Calu3 (cell line): ENCODE measurements around the gene PTPRG. TPM values are rescaled to one million over a fixed set of nuclear protein-coding genes. Genes with fewer than 3 reads are reported as not detected.

ENCODE experiments used
- BruUV-seq: library from RNA; stranded (reverse); fragments of 400-500 nt; replicated peaks from 2 replicates; lab custom pipeline; 2021; lab: Mats Ljungman, UMichigan
- CTCF ChIA-PET: fragments of 300-600 bp; sonication (Branson Sonifier 250); formaldehyde crosslinking; loops from one replicate; lab custom pipeline; 2022; ENCODE audit warnings: antibody characterized with exemption; lab: Charles Lee
- DNase-seq: peaks from one replicate; pipeline ENCODE4 v3.0.0; 2022
- H3K27ac Mint-ChIP-seq: one replicate; pipeline ENCODE4 v1.8.0; 2022; ENCODE audit warnings: mixed read lengths; ENCODE audit not compliant: unreplicated experiment
- H3K27me3 Mint-ChIP-seq: one replicate; pipeline ENCODE4 v1.8.0; 2022; ENCODE audit warnings: mixed read lengths; ENCODE audit not compliant: unreplicated experiment
- H3K36me3 Mint-ChIP-seq: one replicate; pipeline ENCODE4 v1.8.0; 2022; ENCODE audit warnings: mild to moderate bottlenecking, moderate library complexity, mixed read lengths; ENCODE audit not compliant: insufficient read depth, unreplicated experiment
- H3K4me1 Mint-ChIP-seq: one replicate; pipeline ENCODE4 v1.8.0; 2022; ENCODE audit warnings: mild to moderate bottlenecking, low read depth, mixed read lengths; ENCODE audit not compliant: unreplicated experiment
- H3K4me3 Mint-ChIP-seq: one replicate; pipeline ENCODE4 v1.8.0; 2022; ENCODE audit warnings: mild to moderate bottlenecking, low read depth, moderate library complexity, mixed read lengths; ENCODE audit not compliant: unreplicated experiment
- H3K9me3 Mint-ChIP-seq: one replicate; pipeline ENCODE4 v1.8.0; 2022; ENCODE audit warnings: low read depth, mixed read lengths; ENCODE audit not compliant: unreplicated experiment
- intact Hi-C: fragments of 100-400 bp; cut with micrococcal nuclease; formaldehyde crosslinking; loops from one replicate; pipeline ENCODE4 v1.10.0; 2022; ENCODE audit not compliant: unreplicated experiment
- total RNA-seq: library from RNA; stranded (reverse); gene quantifications from 2 replicates; pipeline ENCODE4 v1.2.3, GENCODE V29; 2022
- TF ChIP-seq, protein P1 (sequence below): fragments of 200-600 bp; IDR thresholded peaks from one replicate; pipeline ENCODE4 v1.8.0; 2022; ENCODE audit warnings: antibody characterized with exemption; ENCODE audit not compliant: unreplicated experiment

Gene PTPRG
- total RNA-seq, 1 experiment from 2014 or later: 0.35 TPM

DNA sequence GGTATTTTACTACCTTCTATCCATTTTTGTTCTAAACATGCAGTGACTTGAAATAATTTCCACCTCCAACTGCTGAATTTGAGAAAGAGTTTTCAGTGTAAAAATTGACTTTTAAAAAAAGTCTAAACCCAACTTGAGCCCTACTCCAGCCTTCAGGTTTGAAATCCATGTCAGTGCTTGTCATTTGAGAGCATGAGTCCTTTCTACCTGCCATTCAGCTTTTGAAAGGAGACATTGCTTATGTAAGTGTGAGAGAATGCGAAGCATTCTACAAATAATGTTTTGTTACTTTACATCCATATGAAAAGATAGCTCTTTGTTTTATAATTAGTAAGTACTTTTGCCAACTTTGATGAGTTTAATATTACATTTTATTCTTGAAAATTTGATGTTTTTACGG lies 329.2 kb downstream of the PTPRG start:
- H3K27me3 Mint-ChIP-seq: no peaks in the 10 kb centered on the region
- H3K4me1 Mint-ChIP-seq: no peaks in the 10 kb centered on the region
- TF ChIP-seq, protein P1, sequence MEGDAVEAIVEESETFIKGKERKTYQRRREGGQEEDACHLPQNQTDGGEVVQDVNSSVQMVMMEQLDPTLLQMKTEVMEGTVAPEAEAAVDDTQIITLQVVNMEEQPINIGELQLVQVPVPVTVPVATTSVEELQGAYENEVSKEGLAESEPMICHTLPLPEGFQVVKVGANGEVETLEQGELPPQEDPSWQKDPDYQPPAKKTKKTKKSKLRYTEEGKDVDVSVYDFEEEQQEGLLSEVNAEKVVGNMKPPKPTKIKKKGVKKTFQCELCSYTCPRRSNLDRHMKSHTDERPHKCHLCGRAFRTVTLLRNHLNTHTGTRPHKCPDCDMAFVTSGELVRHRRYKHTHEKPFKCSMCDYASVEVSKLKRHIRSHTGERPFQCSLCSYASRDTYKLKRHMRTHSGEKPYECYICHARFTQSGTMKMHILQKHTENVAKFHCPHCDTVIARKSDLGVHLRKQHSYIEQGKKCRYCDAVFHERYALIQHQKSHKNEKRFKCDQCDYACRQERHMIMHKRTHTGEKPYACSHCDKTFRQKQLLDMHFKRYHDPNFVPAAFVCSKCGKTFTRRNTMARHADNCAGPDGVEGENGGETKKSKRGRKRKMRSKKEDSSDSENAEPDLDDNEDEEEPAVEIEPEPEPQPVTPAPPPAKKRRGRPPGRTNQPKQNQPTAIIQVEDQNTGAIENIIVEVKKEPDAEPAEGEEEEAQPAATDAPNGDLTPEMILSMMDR: no peak
- DNase-seq: no peak
- BruUV-seq: no TSS peak
- H3K9me3 Mint-ChIP-seq: peaks cover 11% of the 10 kb centered on the region
- intact Hi-C loops: no loop called here
- H3K4me3 Mint-ChIP-seq: no peak overlapping the region
- H3K27ac Mint-ChIP-seq: no peak overlapping the region
- CTCF ChIA-PET: no interaction called here
- no peaks in the 10 kb centered on the region for H3K36me3 Mint-ChIP-seq

- no peak for DNase-seq
- H3K27me3 Mint-ChIP-seq: no peaks in the 10 kb centered on the region
- no peak overlapping the region for H3K27ac Mint-ChIP-seq
- BruUV-seq: no TSS peak
- no peaks in the 10 kb centered on the region for H3K36me3 Mint-ChIP-seq
- TF ChIP-seq, protein P1: no peak
- H3K4me1 Mint-ChIP-seq: no peaks in the 10 kb centered on the region
- intact Hi-C loops: no loop called here
- peaks cover 12% of the 10 kb centered on the region for H3K9me3 Mint-ChIP-seq
- CTCF ChIA-PET: no interaction called here
- no peak overlapping the region for H3K4me3 Mint-ChIP-seq
Measured at GRCh38 chr3:61892891-61893290, 331.5 kb downstream of the PTPRG start.

DNA sequence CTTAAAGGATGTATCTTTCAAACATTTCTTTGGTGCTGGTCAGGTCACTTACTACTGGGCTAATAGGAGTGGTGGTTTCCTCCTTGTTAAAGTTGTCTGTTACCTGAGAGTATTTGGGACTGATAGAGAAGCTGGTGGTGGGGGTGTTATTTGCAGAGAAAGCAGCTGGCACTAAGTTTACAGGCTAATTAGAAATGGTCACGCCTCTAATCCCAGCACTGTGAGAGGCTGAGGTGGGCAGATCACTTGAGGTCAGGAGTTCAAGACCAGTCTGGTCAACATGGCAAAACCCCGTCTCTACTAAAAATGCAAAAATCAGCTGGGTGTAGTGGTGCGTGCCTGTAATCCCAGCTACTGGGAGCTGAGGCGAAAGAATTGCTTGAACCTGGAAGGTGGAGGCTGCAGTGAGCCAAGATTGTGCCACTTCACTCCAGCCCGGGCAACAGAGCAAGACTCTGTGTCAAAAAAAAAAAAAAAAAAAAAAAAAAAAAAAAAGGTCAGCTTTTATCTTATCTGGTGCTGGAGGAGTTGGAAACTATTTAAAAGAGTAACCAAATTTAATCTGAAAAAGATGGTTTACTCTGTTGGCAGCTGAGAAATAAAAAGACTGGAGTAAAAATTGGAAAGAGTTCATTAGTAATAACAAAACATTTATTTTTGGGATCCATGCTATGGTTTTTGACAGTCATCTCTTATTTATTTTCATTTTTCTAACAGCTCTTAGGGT lies 332.6 kb downstream of the PTPRG start:
- DNase-seq: no peak
- BruUV-seq: no TSS peak
- TF ChIP-seq, protein P1: no peak
- CTCF ChIA-PET: no interaction called here
- H3K9me3 Mint-ChIP-seq: peaks cover 10% of the 10 kb centered on the region
- no peak overlapping the region for H3K27ac Mint-ChIP-seq
- intact Hi-C loops: no loop called here
- H3K4me3 Mint-ChIP-seq: no peak overlapping the region
- H3K4me1 Mint-ChIP-seq: no peaks in the 10 kb centered on the region
- H3K36me3 Mint-ChIP-seq: no peaks in the 10 kb centered on the region
- no peaks in the 10 kb centered on the region for H3K27me3 Mint-ChIP-seq

DNA sequence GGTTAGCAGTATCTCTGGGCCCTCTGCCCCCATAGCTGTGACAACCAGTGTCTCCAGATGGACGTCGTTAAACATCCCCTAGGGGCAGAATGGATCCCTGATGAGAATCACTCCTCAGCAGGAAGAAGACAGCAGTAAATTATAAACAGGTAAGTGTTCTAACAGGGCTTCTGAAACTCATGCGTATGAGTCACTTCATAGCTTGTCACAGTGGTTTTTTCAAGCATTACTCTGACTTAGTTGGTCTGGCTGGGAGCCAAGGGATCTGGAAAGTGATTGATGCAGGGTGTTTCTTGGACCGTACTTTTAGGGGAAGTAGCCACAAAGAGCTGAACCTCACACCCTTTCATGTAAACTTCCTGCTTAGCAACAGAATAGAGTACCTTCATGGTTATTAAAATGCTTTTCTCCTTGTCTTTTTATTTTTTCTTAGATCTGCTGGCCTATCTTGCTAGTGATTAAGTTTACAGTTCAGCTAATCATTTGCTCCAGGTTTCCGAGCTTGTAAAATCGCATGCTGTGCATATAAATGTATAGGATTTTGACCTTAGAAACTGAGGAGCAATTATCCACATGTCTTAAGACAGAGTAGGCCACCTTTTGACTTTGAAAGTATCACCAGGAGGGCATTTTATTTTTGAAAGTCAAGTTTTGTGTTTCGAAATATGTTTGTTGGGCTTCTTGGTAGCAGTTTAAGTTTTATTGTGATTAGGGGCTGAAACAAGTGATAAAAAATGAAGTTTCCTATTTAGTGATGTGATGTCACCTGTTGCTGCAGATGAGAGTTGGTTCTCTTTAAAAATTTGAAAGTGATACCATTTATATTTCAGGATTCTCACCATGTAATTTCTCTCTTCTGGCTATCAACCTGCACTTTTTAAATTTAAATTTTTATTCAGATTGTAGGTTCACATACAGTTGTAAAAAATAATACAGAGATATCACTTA lies 333.9 kb downstream of the PTPRG start:
- no peaks in the 10 kb centered on the region for H3K36me3 Mint-ChIP-seq
- intact Hi-C loops: no loop called here
- TF ChIP-seq, protein P1: no peak
- CTCF ChIA-PET: interaction anchor here (0.6 kb wide), 1 partner anchor 42 kb away, joined by 5 read pairs; no protein-coding TSS in a partner anchor
- no peak overlapping the region for H3K4me3 Mint-ChIP-seq
- BruUV-seq: no TSS peak
- DNase-seq: peak; percentile 61
- H3K4me1 Mint-ChIP-seq: no peaks in the 10 kb centered on the region
- peaks cover 13% of the 10 kb centered on the region for H3K9me3 Mint-ChIP-seq
- no peak overlapping the region for H3K27ac Mint-ChIP-seq
- no peaks in the 10 kb centered on the region for H3K27me3 Mint-ChIP-seq
